H54 (cell line): ENCODE results near the gene COL26A1.
"Not testable (repeated sequence)": the region's sequence is repeated elsewhere in the genome, so short reads cannot be mapped to it uniquely, and the experiment has no call there.

Experiments used
- DNase-seq: peaks from one replicate; pipeline ENCODE4 v3.0.0; 2011; ENCODE audit warnings: low spot score, mixed read lengths; ENCODE audit not compliant: insufficient read length
- FAIRE-seq: peaks from 3 replicates; lab custom pipeline; 2011; peaks lifted over from hg19 to GRCh38; lab: Jason Lieb, UNC
- POLR2A ChIP-seq: IDR thresholded peaks from 2 replicates; pipeline ENCODE4 v1.6.1; 2011; ENCODE audit warnings: low read depth, mild to moderate bottlenecking, low read length

Gene COL26A1

DNA sequence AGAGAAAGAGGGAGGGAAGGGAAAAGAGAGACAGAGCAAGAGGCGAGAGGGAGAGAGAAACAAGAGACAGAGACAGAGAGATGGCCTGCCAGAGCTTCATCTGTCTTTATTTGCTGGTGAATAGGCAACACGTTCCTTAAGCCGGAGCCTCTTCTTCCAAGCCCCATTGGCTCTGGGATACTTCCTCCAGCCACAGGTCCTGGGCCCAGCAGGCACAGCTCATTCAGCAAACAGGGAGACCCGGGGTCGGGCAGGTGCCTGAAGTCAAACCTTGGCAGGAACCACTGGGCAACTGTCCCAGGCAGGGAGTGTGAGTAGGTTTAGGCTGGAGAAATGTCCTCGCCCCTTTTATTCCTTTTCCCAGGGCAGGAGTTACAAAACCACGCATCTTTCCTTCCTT is 198.2 kb downstream of the COL26A1 start:
- FAIRE-seq: no peak
- TF ChIP-seq POLR2A: no peak
- DNase-seq: no peak

DNA sequence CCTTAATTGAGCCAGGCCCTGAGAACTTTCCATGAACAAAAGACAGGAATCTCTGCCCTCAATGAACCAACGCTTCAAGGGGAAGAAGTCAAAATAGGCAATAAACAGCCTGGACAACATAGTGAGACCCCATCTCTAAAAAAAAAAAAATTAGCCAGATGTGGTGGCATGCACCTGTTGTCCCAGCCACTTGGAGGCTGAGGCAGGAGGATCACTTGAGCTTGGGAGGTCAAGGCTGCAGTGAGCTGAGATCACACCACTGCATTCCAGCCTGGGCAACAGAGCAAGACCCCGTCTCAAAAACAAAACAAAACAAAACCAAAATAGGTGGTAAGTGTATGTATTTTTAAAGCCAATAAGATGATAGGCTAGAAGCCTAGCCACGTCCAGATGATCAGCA is 198.6 kb downstream of the COL26A1 start:
- FAIRE-seq, DNase-seq: not testable (repeated sequence)

GRCh38 chr7:101562531-101563197 is 200.0 kb downstream of the COL26A1 start:
- DNase-seq: no peak
- no peak for FAIRE-seq
- no peak for TF ChIP-seq POLR2A

- DNase-seq: no peak
These were observed 200.7 kb downstream of the COL26A1 start for GRCh38 chr7:101563198-101563901.

GRCh38 chr7:101563943-101564777 is 201.5 kb downstream of the COL26A1 start:
- FAIRE-seq: no peak

More at GRCh38 chr7:101563198-101563901, 200.7 kb downstream of the COL26A1 start:
- no peak for FAIRE-seq
- TF ChIP-seq POLR2A: no peak

DNA sequence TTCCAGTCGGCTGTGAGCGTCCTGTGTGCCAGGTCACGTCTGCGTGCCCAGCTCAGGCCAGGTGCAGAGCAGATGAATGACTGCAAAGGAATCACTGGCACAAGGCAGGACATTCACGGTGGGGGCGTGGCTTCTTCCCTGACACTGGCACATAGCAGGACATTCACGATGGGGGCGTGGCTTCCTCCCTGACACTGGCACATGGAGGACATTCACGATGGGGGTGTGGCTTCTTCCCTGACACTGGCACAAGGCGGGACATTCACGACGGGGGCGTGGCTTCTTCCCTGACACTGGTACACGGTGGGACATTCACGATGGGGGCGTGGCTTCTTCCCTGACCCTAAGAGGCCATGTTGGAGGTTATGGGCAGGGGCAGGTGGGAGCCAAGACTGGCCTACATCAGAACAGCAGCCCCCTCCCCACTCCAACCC is 202.1 kb downstream of the COL26A1 start:
- no peak for TF ChIP-seq POLR2A
- FAIRE-seq (no peak), DNase-seq (no peak)

More at GRCh38 chr7:101563943-101564777, 201.5 kb downstream of the COL26A1 start:
- TF ChIP-seq POLR2A: no peak
- DNase-seq: no peak

- no peak for DNase-seq
- FAIRE-seq: no peak
These were observed 203.0 kb downstream of the COL26A1 start for GRCh38 chr7:101565601-101566209.

GRCh38 chr7:101567230-101567629 is 204.6 kb downstream of the COL26A1 start:
- no peak for DNase-seq
- no peak for FAIRE-seq
- TF ChIP-seq POLR2A: no peak

More at GRCh38 chr7:101565601-101566209, 203.0 kb downstream of the COL26A1 start:
- no peak for TF ChIP-seq POLR2A

GRCh38 chr7:101572156-101572555 is 209.5 kb downstream of the COL26A1 start:
- no peak for DNase-seq
- no peak for TF ChIP-seq POLR2A
- FAIRE-seq: no peak

GRCh38 chr7:101575168-101575567 is 212.5 kb downstream of the COL26A1 start:
- DNase-seq: no peak
- TF ChIP-seq POLR2A: no peak
- FAIRE-seq: no peak

- FAIRE-seq: no peak
- no peak for TF ChIP-seq POLR2A
- no peak for DNase-seq
These were observed 213.0 kb downstream of the COL26A1 start for GRCh38 chr7:101575721-101576120.

- no peak for FAIRE-seq
- TF ChIP-seq POLR2A: no peak
- DNase-seq: no peak
These were observed 214.3 kb downstream of the COL26A1 start for GRCh38 chr7:101576998-101577397.

- no peak for TF ChIP-seq POLR2A
- DNase-seq (no peak), FAIRE-seq (no peak)
These were observed 215.9 kb downstream of the COL26A1 start for GRCh38 chr7:101578552-101578951.
